Measurements from ENCODE around the gene MAMDC2.

MAMDC2 gene

GRCh38 chr9:70111641-70112236 lies 68.1 kb downstream of the MAMDC2 start:
- Mint-ChIP-seq H3K27ac (no peak overlapping the region), H3K4me3 (no peak overlapping the region), H3K9me3 (no peaks in the 10 kb centered on the region), H3K36me3 (ENCODE audit: low read depth) (no peaks in the 10 kb centered on the region), H3K27me3 (ENCODE audit: low read depth) (no peaks in the 10 kb centered on the region), H3K4me1 (peaks cover 15% of the 10 kb centered on the region)
- TF ChIP-seq, protein P1, sequence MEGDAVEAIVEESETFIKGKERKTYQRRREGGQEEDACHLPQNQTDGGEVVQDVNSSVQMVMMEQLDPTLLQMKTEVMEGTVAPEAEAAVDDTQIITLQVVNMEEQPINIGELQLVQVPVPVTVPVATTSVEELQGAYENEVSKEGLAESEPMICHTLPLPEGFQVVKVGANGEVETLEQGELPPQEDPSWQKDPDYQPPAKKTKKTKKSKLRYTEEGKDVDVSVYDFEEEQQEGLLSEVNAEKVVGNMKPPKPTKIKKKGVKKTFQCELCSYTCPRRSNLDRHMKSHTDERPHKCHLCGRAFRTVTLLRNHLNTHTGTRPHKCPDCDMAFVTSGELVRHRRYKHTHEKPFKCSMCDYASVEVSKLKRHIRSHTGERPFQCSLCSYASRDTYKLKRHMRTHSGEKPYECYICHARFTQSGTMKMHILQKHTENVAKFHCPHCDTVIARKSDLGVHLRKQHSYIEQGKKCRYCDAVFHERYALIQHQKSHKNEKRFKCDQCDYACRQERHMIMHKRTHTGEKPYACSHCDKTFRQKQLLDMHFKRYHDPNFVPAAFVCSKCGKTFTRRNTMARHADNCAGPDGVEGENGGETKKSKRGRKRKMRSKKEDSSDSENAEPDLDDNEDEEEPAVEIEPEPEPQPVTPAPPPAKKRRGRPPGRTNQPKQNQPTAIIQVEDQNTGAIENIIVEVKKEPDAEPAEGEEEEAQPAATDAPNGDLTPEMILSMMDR (IDR thresholded peaks at IDR 0.05; ENCODE audit: unreplicated experiment in 3 of 3): no peak

- peaks cover 10% of the 10 kb centered on the region for H3K4me1 Mint-ChIP-seq
- no peaks in the 10 kb centered on the region for H3K9me3 Mint-ChIP-seq
- no peak overlapping the region for H3K27ac Mint-ChIP-seq
- H3K36me3 Mint-ChIP-seq (ENCODE audit: low read depth): no peaks in the 10 kb centered on the region
- no peaks in the 10 kb centered on the region for H3K27me3 Mint-ChIP-seq (ENCODE audit: low read depth)
- no peak overlapping the region for H3K4me3 Mint-ChIP-seq
- TF ChIP-seq, protein P1 (IDR thresholded peaks at IDR 0.05; ENCODE audit: unreplicated experiment in 3 of 3): no peak
Observed at GRCh38 chr9:70112981-70113380, 69.3 kb downstream of the MAMDC2 start.

GRCh38 chr9:70113403-70114022 lies 69.9 kb downstream of the MAMDC2 start:
- TF ChIP-seq, protein P1 (IDR thresholded peaks at IDR 0.05; ENCODE audit: unreplicated experiment in 3 of 3): peak; percentile 58 to 62 (median 61)
- Mint-ChIP-seq H3K4me3 (no peak overlapping the region), H3K4me1 (peaks cover 10% of the 10 kb centered on the region), H3K9me3 (no peaks in the 10 kb centered on the region), H3K27ac (no peak overlapping the region), H3K27me3 (ENCODE audit: low read depth) (no peaks in the 10 kb centered on the region), H3K36me3 (ENCODE audit: low read depth) (no peaks in the 10 kb centered on the region)

- Mint-ChIP-seq H3K27me3 (ENCODE audit: low read depth) (no peaks in the 10 kb centered on the region), H3K4me1 (peaks cover 10% of the 10 kb centered on the region), H3K27ac (no peak overlapping the region), H3K4me3 (no peak overlapping the region), H3K9me3 (no peaks in the 10 kb centered on the region), H3K36me3 (ENCODE audit: low read depth) (no peaks in the 10 kb centered on the region)
- TF ChIP-seq, protein P1 (IDR thresholded peaks at IDR 0.05; ENCODE audit: unreplicated experiment in 3 of 3): no peak
Observed at GRCh38 chr9:70114898-70115297, 71.2 kb downstream of the MAMDC2 start.

DNA sequence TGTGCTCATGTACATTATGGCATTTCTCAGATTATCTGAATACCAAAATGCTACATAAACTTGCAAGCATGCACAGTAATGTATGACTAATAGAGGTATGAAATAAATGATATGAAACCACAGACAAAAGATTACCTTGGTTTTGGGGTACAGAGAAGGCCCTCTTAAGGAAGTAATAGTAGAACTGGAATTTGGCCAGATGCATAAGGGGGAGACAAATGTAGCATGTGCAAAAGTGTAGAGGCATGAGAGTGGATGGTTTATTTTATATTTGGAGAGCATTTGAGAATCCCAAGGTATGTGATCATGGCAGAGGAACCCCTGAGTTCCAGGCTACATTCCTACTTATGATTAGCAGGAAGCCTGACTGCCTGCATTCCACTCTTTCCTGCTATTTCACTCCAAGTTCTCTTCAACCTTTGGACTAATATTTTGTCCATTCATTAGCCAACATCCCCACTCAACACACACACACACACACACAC lies 74.2 kb downstream of the MAMDC2 start:
- Mint-ChIP-seq H3K9me3 (no peaks in the 10 kb centered on the region), H3K27ac (no peak overlapping the region), H3K36me3 (ENCODE audit: low read depth) (no peaks in the 10 kb centered on the region), H3K4me1 (no peaks in the 10 kb centered on the region), H3K4me3 (no peak overlapping the region), H3K27me3 (ENCODE audit: low read depth) (no peaks in the 10 kb centered on the region)
- TF ChIP-seq, protein P1 (IDR thresholded peaks at IDR 0.05; ENCODE audit: unreplicated experiment in 3 of 3): no peak

- no peaks in the 10 kb centered on the region for H3K27me3 Mint-ChIP-seq (ENCODE audit: low read depth)
- TF ChIP-seq, protein P1 (IDR thresholded peaks at IDR 0.05; ENCODE audit: unreplicated experiment in 3 of 3): no peak
- H3K4me3 Mint-ChIP-seq: no peak overlapping the region
- H3K36me3 Mint-ChIP-seq (ENCODE audit: low read depth): no peaks in the 10 kb centered on the region
- H3K9me3 Mint-ChIP-seq: no peaks in the 10 kb centered on the region
- H3K4me1 Mint-ChIP-seq: no peaks in the 10 kb centered on the region
- H3K27ac Mint-ChIP-seq: no peak overlapping the region
Observed at GRCh38 chr9:70119786-70120185, 76.1 kb downstream of the MAMDC2 start.

All from nephron (organoid).